Rectal smooth muscle tissue (tissue), 1 donor: ENCODE data around the gene MARK3.
"Not testable (repeated sequence)": the region's sequence is repeated elsewhere in the genome, so short reads cannot be mapped to it uniquely, and the experiment has no call there.

Experiments
- H3K27ac ChIP-seq: one replicate; pipeline ENCODE4 v1.7.0; 2013; ENCODE audit warnings: low read depth, low read length, inconsistent platforms
- H3K27me3 ChIP-seq: one replicate; pipeline ENCODE4 v1.7.0; 2013; ENCODE audit warnings: low read length; ENCODE audit not compliant: control insufficient read depth, insufficient read depth
- H3K36me3 ChIP-seq: one replicate; pipeline ENCODE4 v1.7.0; 2013; ENCODE audit warnings: low read length; ENCODE audit not compliant: control insufficient read depth, insufficient read depth
- H3K4me1 ChIP-seq: one replicate; pipeline ENCODE4 v1.7.0; 2013; ENCODE audit warnings: low read length; ENCODE audit not compliant: control insufficient read depth, insufficient read depth
- H3K4me3 ChIP-seq: one replicate; pipeline ENCODE4 v1.7.0; 2013; ENCODE audit warnings: low read length
- H3K9ac ChIP-seq: one replicate; pipeline ENCODE4 v1.7.0; 2013; ENCODE audit warnings: low read length

Gene MARK3

DNA sequence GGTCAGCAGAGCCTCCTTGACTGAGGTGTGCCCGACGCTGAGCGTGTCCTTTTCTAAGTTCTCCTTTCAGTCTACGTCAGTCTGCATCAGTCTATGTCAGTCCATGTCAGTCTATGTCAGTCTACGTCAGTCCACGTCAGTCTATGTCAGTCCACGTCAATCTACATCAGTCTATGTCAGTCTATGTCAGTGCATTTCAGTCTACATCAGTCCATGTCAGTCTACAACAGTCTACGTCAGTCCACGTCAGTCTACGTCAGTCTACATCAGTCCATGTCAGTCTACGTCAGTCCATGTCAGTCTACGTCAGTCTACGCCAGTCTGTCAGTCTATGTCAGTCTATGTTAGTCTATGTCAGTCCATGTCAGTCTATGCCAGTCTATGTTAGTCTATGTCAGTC lies 35.2 kb upstream of the MARK3 start:
- H3K27me3 ChIP-seq: peaks cover 3% of the 10 kb centered on the region
- no peaks in the 10 kb centered on the region for H3K4me1 ChIP-seq
- no peak overlapping the region for H3K27ac ChIP-seq
- H3K9ac ChIP-seq: no peak overlapping the region
- H3K36me3 ChIP-seq: peaks cover 2% of the 10 kb centered on the region
- no peak overlapping the region for H3K4me3 ChIP-seq

DNA sequence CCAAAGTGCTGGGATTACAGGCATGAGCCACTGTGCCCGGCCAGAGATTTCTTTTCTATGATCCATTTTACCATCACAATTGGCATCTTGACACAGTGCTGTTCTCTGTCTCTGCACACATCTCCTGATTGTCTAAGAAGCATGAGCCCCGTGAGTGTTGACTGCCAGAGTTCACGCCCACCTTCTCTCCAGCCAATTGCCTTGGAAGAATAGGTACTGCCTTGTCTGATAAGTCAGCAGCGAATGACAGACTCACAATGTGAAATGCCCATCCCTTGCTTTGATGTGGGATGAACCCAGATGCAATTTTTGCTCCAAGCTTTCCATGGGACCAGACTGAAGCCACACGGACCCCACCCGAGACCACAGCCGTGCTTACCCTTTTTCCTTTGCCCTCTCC lies 31.9 kb upstream of the MARK3 start:
- no peaks in the 10 kb centered on the region for H3K36me3 ChIP-seq
- no peaks in the 10 kb centered on the region for H3K4me1 ChIP-seq
- no peak overlapping the region for H3K4me3 ChIP-seq
- H3K27me3 ChIP-seq: peaks cover 3% of the 10 kb centered on the region
- no peak overlapping the region for H3K9ac ChIP-seq
- no peak overlapping the region for H3K27ac ChIP-seq

DNA sequence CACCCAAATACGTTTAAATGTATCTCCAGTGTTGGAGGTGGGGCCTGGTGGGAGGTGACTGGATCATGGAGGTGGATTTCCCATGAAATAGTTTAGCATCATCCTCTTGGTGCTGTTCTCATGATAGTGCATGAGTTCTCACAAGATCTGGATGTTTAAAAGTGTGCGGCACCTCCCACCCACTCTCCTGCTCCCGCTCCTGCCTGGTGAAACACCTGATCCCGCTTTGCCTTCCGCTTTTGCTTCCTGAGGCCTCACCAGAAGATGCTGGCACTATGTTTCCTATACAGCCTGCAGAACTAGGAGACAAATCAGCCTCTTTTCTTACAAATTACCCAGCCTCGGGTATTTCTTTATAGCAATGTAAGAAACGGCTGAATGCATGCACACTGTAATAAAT lies 31.1 kb upstream of the MARK3 start:
- H3K9ac ChIP-seq: no peak overlapping the region
- H3K4me1 ChIP-seq: no peaks in the 10 kb centered on the region
- peaks cover 3% of the 10 kb centered on the region for H3K27me3 ChIP-seq
- H3K4me3 ChIP-seq: no peak overlapping the region
- no peaks in the 10 kb centered on the region for H3K36me3 ChIP-seq
- H3K27ac ChIP-seq: no peak overlapping the region

DNA sequence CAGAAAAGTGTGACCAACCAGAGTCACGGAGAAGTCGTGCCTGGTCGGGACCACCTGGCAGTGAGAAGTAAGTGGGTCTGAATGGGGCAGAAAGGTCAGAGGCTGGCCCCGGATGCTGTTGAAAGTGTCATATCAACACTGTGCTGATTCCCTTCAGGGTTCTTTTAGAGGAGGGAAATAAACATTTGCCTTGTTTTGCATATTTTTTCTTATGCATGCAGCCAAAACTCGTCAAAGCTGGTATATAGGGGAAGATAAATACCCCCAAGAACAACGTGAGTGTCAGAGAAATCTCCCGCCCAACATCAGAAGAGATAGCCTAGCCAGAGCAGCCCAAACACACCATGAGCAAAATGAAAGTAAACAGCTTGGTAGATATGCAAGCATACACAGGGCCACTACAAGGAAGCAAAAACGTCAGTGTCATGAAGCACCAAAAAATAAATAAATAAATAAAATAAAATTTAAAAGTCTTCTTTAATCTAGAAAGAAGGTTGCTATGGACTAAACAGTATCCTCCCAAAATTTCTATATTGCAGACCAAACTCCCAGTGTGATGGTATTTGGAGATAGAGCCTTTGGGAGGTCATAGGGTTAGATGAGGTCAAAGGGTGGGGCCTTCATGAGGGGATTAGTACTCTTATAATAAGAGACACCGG lies 29.1 kb upstream of the MARK3 start:
- no peaks in the 10 kb centered on the region for H3K4me1 ChIP-seq
- no peak overlapping the region for H3K4me3 ChIP-seq
- no peak overlapping the region for H3K9ac ChIP-seq
- peaks cover 3% of the 10 kb centered on the region for H3K27me3 ChIP-seq
- H3K27ac ChIP-seq: no peak overlapping the region
- H3K36me3 ChIP-seq: no peaks in the 10 kb centered on the region

- not testable (repeated sequence) for H3K4me3 ChIP-seq, H3K27ac ChIP-seq, H3K4me1 ChIP-seq, H3K36me3 ChIP-seq, H3K27me3 ChIP-seq, H3K9ac ChIP-seq
Measured at GRCh38 chr14:103357552-103357951, 27.7 kb upstream of the MARK3 start.

- Histone ChIP-seq H3K4me3 (no peak overlapping the region), H3K27me3 (no peaks in the 10 kb centered on the region), H3K4me1 (no peaks in the 10 kb centered on the region), H3K9ac (no peak overlapping the region), H3K27ac (no peak overlapping the region), H3K36me3 (no peaks in the 10 kb centered on the region)
Measured at GRCh38 chr14:103360548-103360947, 24.7 kb upstream of the MARK3 start.

DNA sequence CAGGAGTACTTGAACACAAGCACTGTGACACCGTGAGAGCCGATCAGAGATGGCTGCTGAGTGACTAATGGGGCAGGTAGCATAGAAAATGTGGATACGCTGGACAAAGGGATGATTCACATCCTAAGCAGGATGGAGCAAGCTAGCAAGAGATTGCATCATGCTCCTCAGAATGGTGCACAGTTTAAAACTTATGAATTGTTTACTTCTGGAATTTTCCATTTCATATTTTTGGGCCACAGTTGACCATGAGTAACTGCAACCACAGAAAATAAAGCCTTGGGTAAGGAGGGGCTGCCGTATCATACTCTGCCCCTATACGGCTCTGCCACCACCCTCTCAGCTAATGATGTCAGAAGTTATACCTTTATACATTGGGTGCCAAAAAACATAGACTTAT lies 23.3 kb upstream of the MARK3 start:
- H3K4me3 ChIP-seq: no peak overlapping the region
- no peak overlapping the region for H3K27ac ChIP-seq
- no peaks in the 10 kb centered on the region for H3K36me3 ChIP-seq
- no peak overlapping the region for H3K9ac ChIP-seq
- H3K4me1 ChIP-seq: no peaks in the 10 kb centered on the region
- H3K27me3 ChIP-seq: no peaks in the 10 kb centered on the region

DNA sequence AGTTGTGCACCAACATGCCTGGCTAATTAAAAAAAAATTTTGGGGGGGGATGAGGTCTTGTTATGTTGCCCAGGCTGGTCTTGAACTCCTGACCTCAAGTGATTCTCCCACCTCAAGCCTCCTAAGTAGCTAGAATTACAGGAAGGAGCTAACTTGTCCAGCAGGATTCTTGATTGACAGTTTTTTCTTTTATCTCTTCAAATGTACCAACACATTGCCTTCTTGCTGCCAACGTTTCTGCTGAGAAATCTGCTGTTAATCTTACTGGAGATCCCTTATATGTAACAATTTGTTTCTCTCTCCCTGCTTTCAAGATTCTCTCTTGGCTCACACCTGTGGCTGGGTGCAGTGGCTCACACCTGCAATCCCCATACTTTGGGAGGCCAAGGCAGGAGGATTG lies 22.4 kb upstream of the MARK3 start:
- Histone ChIP-seq H3K27me3 (no peaks in the 10 kb centered on the region), H3K27ac (no peak overlapping the region), H3K36me3 (no peaks in the 10 kb centered on the region), H3K4me3 (no peak overlapping the region), H3K4me1 (no peaks in the 10 kb centered on the region), H3K9ac (no peak overlapping the region)

GRCh38 chr14:103366741-103367140 lies 18.5 kb upstream of the MARK3 start:
- H3K4me1 ChIP-seq: no peaks in the 10 kb centered on the region
- H3K27ac ChIP-seq: no peak overlapping the region
- H3K36me3 ChIP-seq: no peaks in the 10 kb centered on the region
- no peak overlapping the region for H3K4me3 ChIP-seq
- no peaks in the 10 kb centered on the region for H3K27me3 ChIP-seq
- no peak overlapping the region for H3K9ac ChIP-seq

GRCh38 chr14:103367995-103368394 lies 17.2 kb upstream of the MARK3 start:
- Histone ChIP-seq H3K36me3 (no peaks in the 10 kb centered on the region), H3K9ac (no peak overlapping the region), H3K4me3 (no peak overlapping the region), H3K27me3 (no peaks in the 10 kb centered on the region), H3K27ac (no peak overlapping the region), H3K4me1 (no peaks in the 10 kb centered on the region)

DNA sequence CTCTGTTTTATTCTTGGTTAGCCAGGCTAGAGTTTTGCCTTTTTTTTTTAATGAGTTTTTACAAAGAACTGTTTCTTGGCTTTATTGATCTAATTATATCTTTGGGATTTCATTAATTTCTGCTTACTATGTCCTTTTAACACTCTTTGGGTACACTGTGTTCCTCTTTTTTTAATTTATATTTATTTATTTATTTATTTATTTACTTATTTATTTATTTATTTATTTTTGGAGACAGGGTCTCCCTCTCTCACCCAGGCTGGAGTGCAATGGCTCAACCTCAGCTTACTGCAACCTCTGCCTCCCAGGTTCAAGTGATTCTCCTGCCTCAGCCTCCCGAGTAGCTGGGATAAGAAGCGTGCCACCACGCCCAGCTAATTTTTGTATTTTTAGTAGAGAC lies 15.1 kb upstream of the MARK3 start:
- Histone ChIP-seq H3K4me1 (no peaks in the 10 kb centered on the region), H3K9ac (no peak overlapping the region), H3K27ac (no peak overlapping the region), H3K36me3 (no peaks in the 10 kb centered on the region), H3K27me3 (no peaks in the 10 kb centered on the region), H3K4me3 (no peak overlapping the region)

DNA sequence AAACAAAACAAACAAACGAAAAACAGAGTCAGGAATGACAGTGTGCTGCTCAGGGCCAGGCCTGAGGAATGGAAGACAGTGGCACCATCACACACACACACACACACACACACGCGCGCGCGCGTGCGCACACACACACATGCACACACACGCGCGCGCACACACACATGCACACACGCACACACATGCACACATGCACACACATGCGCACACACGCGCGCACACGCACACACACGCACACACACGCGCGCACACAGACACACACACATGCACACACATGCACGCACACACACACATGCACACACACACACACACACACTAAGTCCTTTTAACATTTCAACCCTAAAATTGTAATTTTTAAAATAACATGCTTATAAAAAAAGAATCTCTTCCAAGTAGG lies 13.2 kb upstream of the MARK3 start:
- no peaks in the 10 kb centered on the region for H3K36me3 ChIP-seq
- H3K4me1 ChIP-seq: no peaks in the 10 kb centered on the region
- H3K27me3 ChIP-seq: no peaks in the 10 kb centered on the region
- H3K9ac ChIP-seq: no peak overlapping the region
- H3K4me3 ChIP-seq: no peak overlapping the region
- no peak overlapping the region for H3K27ac ChIP-seq

- no peaks in the 10 kb centered on the region for H3K27me3 ChIP-seq
- no peak overlapping the region for H3K27ac ChIP-seq
- no peaks in the 10 kb centered on the region for H3K4me1 ChIP-seq
- no peaks in the 10 kb centered on the region for H3K36me3 ChIP-seq
- no peak overlapping the region for H3K9ac ChIP-seq
- H3K4me3 ChIP-seq: no peak overlapping the region
Measured at GRCh38 chr14:103372552-103373304, 12.5 kb upstream of the MARK3 start.
